Testis (tissue), 3 donors: ENCODE results near the gene CPNE6. TPM values are rescaled to one million over a fixed set of nuclear protein-coding genes. Genes with fewer than 3 reads are reported as not detected.

Experiments
- DNase-seq: peaks from one replicate; pipeline ENCODE4 v3.0.0-alpha.2; 2019
- H3K27ac ChIP-seq, 2 donors: fragments of 200-600 bp; sonication (generic); one replicate each; pipeline ENCODE4 v1.5.1; 2019
- H3K27me3 ChIP-seq: fragments of 200-600 bp; sonication (generic); one replicate; pipeline ENCODE4 v1.5.1; 2019
- H3K36me3 ChIP-seq: fragments of 200-600 bp; sonication (generic); one replicate; pipeline ENCODE4 v1.5.1; 2017; ENCODE audit warnings: low read depth; ENCODE audit errors: missing control alignments
- H3K4me1 ChIP-seq: fragments of 200-600 bp; sonication (generic); one replicate; pipeline ENCODE4 v1.5.1; 2019
- H3K4me3 ChIP-seq, 2 donors: fragments of 200-600 bp; sonication (generic); one replicate each; pipeline ENCODE4 v1.5.1; 2017 to 2019
- H3K9me3 ChIP-seq: fragments of 200-600 bp; sonication (generic); one replicate; pipeline ENCODE4 v1.5.1; 2017
- POLR2A ChIP-seq: fragments of 450-650 bp; IDR thresholded peaks from one replicate; pipeline ENCODE4 v1.6.1; 2017; ENCODE audit warnings: antibody characterized with exemption, mild to moderate bottlenecking, moderate library complexity
- WGBS, 2 donors: methylation state at CpG; one replicate each; pipeline ENCODE4 v1.1.5; 2018; 5-methylcytosine and 5-hydroxymethylcytosine counted together
- intact Hi-C: fragments of 100-400 bp; cut with DNase I; formaldehyde crosslinking; loops from one replicate; pipeline ENCODE4 v1.15.1; 2023; ENCODE audit warnings: low total_unique reads
- polyA plus RNA-seq: library from polyadenylated mRNA; stranded (reverse); fragments of 350-450 nt; fragmentation: Illumina TruSeq; extraction: RNeasy Lipid Tissue Mini Kit (QIAGEN cat#74804); gene quantifications from one replicate; pipeline ENCODE4 v1.2.3, GENCODE V29; 2014; ENCODE audit warnings: low read depth, low replicate concordance; ENCODE audit not compliant: insufficient read depth
- total RNA-seq, 2 donors: library from RNA; depleted of rRNA; stranded (reverse); fragments of >200 nt; gene quantifications; one replicate each; pipeline ENCODE4 v1.2.3, GENCODE V29; 2016
- TF ChIP-seq, protein P1 (sequence below), 3 experiments: fragments of 450-650 bp in 2 of 3; fragments of 200-600 bp in 1 of 3; sonication (generic) in 1 of 3; IDR thresholded peaks; one replicate each; pipeline ENCODE4 v1.5.1; 2016 to 2019; ENCODE audit warnings: antibody characterized with exemption in 3 of 3, mild to moderate bottlenecking in 2 of 3, moderate library complexity in 1 of 3

Gene CPNE6
- total and polyA plus RNA-seq, 3 donors from 2014 or later: 0.12 to 5.7 (median 0.71) TPM

- intact Hi-C loops: no loop called here
- no peaks in the 10 kb centered on the region for H3K9me3 ChIP-seq
- H3K4me3 ChIP-seq: no peak overlapping the region
- TF ChIP-seq, protein P1, sequence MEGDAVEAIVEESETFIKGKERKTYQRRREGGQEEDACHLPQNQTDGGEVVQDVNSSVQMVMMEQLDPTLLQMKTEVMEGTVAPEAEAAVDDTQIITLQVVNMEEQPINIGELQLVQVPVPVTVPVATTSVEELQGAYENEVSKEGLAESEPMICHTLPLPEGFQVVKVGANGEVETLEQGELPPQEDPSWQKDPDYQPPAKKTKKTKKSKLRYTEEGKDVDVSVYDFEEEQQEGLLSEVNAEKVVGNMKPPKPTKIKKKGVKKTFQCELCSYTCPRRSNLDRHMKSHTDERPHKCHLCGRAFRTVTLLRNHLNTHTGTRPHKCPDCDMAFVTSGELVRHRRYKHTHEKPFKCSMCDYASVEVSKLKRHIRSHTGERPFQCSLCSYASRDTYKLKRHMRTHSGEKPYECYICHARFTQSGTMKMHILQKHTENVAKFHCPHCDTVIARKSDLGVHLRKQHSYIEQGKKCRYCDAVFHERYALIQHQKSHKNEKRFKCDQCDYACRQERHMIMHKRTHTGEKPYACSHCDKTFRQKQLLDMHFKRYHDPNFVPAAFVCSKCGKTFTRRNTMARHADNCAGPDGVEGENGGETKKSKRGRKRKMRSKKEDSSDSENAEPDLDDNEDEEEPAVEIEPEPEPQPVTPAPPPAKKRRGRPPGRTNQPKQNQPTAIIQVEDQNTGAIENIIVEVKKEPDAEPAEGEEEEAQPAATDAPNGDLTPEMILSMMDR (IDR thresholded peaks at IDR 0.05): no peak
- no peak for TF ChIP-seq POLR2A
- WGBS, 2 donors: 91 to 94% methylated on average over 12 of the region's 12 CpGs
- no peaks in the 10 kb centered on the region for H3K27me3 ChIP-seq
- H3K27ac ChIP-seq: no peak overlapping the region
- H3K4me1 ChIP-seq: no peaks in the 10 kb centered on the region
- H3K36me3 ChIP-seq: no peaks in the 10 kb centered on the region
- no peak for DNase-seq
Observed at GRCh38 chr14:24067133-24068082, 4.0 kb upstream of the CPNE6 start.

- WGBS, 2 donors: 80 to 91% methylated on average over 1 to 10 of the region's 10 CpGs
- Histone ChIP-seq H3K27ac (no peak overlapping the region), H3K4me3 (no peak overlapping the region), H3K9me3 (no peaks in the 10 kb centered on the region), H3K27me3 (no peaks in the 10 kb centered on the region), H3K36me3 (no peaks in the 10 kb centered on the region), H3K4me1 (no peaks in the 10 kb centered on the region)
- intact Hi-C loops: no loop called here
- no peak for DNase-seq
- no peak for TF ChIP-seq POLR2A
- TF ChIP-seq, protein P1 (IDR thresholded peaks at IDR 0.05): no peak
Observed at GRCh38 chr14:24068711-24069410, 2.5 kb upstream of the CPNE6 start.

DNA sequence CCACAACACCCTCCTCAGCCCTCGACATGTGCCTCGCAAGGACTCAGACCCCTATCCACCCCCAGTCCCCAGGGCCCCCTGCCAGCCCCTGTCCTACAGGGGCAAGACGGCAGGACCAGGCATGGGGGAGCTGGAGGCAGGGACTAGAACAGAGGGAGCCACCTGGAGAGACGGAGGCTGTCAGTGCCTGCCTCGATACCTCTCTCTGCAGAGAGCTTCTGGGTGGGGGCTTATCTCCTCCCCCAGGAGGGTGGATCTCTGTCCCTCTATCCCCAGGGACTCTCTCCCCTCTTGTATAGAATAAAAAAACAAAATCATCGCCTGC, 2.0 kb upstream of the CPNE6 start:
- Histone ChIP-seq H3K27me3 (no peaks in the 10 kb centered on the region), H3K27ac (no peak overlapping the region), H3K9me3 (no peaks in the 10 kb centered on the region), H3K36me3 (no peaks in the 10 kb centered on the region), H3K4me3 (no peak overlapping the region), H3K4me1 (no peaks in the 10 kb centered on the region)
- DNase-seq: no peak
- 77 to 87% methylated on average over 5 to 6 of the region's 6 CpGs for WGBS, 2 donors
- TF ChIP-seq, protein P1 (IDR thresholded peaks at IDR 0.05): no peak
- no peak for TF ChIP-seq POLR2A
- intact Hi-C loops: no loop called here

- intact Hi-C loops: no loop called here
- WGBS, 2 donors: 82 to 87% methylated on average over 10 of the region's 10 CpGs
- DNase-seq: no peak
Observed at GRCh38 chr14:24070285-24071143, 848 bp upstream of the CPNE6 start.

More at GRCh38 chr14:24070285-24071143, 848 bp upstream of the CPNE6 start:
- no peaks in the 10 kb centered on the region for H3K36me3 ChIP-seq
- H3K4me3 ChIP-seq: no peak overlapping the region
- no peaks in the 10 kb centered on the region for H3K4me1 ChIP-seq
- H3K9me3 ChIP-seq: no peaks in the 10 kb centered on the region
- TF ChIP-seq POLR2A: no peak
- TF ChIP-seq, protein P1 (IDR thresholded peaks at IDR 0.05): no peak
- no peaks in the 10 kb centered on the region for H3K27me3 ChIP-seq
- H3K27ac ChIP-seq: no peak overlapping the region
